H9 (cell line): ENCODE results near the gene SPRED1. TPM values are rescaled to one million over a fixed set of nuclear protein-coding genes. Genes with fewer than 3 reads are reported as not detected.

ENCODE experiments used
- DNase-seq: peaks from one replicate; pipeline ENCODE4 v3.0.0-alpha.2; 2017
- H2AFZ ChIP-seq: one replicate; pipeline ENCODE4 v1.6.1; 2013; ENCODE audit warnings: mild to moderate bottlenecking, low read length, control low read depth, moderate library complexity
- H2AK5ac ChIP-seq: 2 replicates; pipeline ENCODE4 v1.6.1; 2013; ENCODE audit warnings: low read length, control low read depth, mixed read lengths; ENCODE audit not compliant: insufficient read length
- H2BK120ac ChIP-seq: one replicate; pipeline ENCODE4 v1.6.1; 2013; ENCODE audit warnings: low read depth, mild to moderate bottlenecking, low read length, control low read depth, inconsistent platforms; ENCODE audit not compliant: poor library complexity, severe bottlenecking
- H2BK12ac ChIP-seq: 2 replicates; pipeline ENCODE4 v1.6.1; 2013; ENCODE audit warnings: low read length, control low read depth, mixed read lengths, low read depth; ENCODE audit not compliant: insufficient read length
- H2BK15ac ChIP-seq: 2 replicates; pipeline ENCODE4 v1.6.1; 2013; ENCODE audit warnings: low read depth, low read length, control low read depth
- H2BK20ac ChIP-seq: one replicate; pipeline ENCODE4 v1.6.1; 2013; ENCODE audit warnings: low read depth, mild to moderate bottlenecking, low read length, control low read depth, inconsistent platforms; ENCODE audit not compliant: poor library complexity, severe bottlenecking
- H2BK5ac ChIP-seq: 2 replicates; pipeline ENCODE4 v1.6.1; 2013; ENCODE audit warnings: low read length, control low read depth, mixed read lengths; ENCODE audit not compliant: insufficient read length
- H3K14ac ChIP-seq: 2 replicates; pipeline ENCODE4 v1.6.1; 2013; ENCODE audit warnings: low read length, control low read depth; ENCODE audit not compliant: insufficient read depth
- H3K18ac ChIP-seq: 2 replicates; pipeline ENCODE4 v1.6.1; 2013; ENCODE audit warnings: low read depth, mild to moderate bottlenecking, mixed read lengths, low read length, control low read depth; ENCODE audit not compliant: insufficient read length
- H3K23ac ChIP-seq: 2 replicates; pipeline ENCODE4 v1.6.1; 2013; ENCODE audit warnings: low read length, control low read depth, mixed read lengths, low read depth; ENCODE audit not compliant: insufficient read length
- H3K23me2 ChIP-seq: 2 replicates; pipeline ENCODE4 v1.6.1; 2013; ENCODE audit warnings: low read depth, mild to moderate bottlenecking, mixed read lengths, low read length, control low read depth; ENCODE audit not compliant: insufficient read length, poor library complexity, severe bottlenecking
- H3K27ac ChIP-seq: 2 replicates; pipeline ENCODE4 v1.5.1; 2013; ENCODE audit warnings: low read length, control low read depth, mixed read lengths, low read depth; ENCODE audit not compliant: insufficient read length
- H3K27me3 ChIP-seq: 2 replicates; pipeline ENCODE4 v1.6.1; 2013; ENCODE audit warnings: low read length, control low read depth, inconsistent platforms; ENCODE audit not compliant: insufficient read depth
- H3K4ac ChIP-seq: 2 replicates; pipeline ENCODE4 v1.6.1; 2013; ENCODE audit warnings: low read depth, mild to moderate bottlenecking, control low read depth, inconsistent platforms, low read length, moderate library complexity
- H3K4me1 ChIP-seq: 2 replicates; pipeline ENCODE4 v1.6.1; 2013; ENCODE audit warnings: low read length, control low read depth, inconsistent platforms; ENCODE audit not compliant: insufficient read depth
- H3K4me2 ChIP-seq: 2 replicates; pipeline ENCODE4 v1.6.1; 2013; ENCODE audit warnings: low read length, control low read depth, mixed read lengths; ENCODE audit not compliant: insufficient read length, insufficient read depth
- H3K56ac ChIP-seq: 2 replicates; pipeline ENCODE4 v1.6.1; 2013; ENCODE audit warnings: low read depth, mild to moderate bottlenecking, mixed read lengths, low read length, control low read depth; ENCODE audit not compliant: insufficient read length
- H3K79me1 ChIP-seq: 2 replicates; pipeline ENCODE4 v1.6.1; 2013; ENCODE audit warnings: low read depth, mild to moderate bottlenecking, moderate library complexity, low read length, control low read depth, inconsistent platforms; ENCODE audit not compliant: insufficient read depth, poor library complexity, severe bottlenecking
- H3K79me2 ChIP-seq: 2 replicates; pipeline ENCODE4 v1.6.1; 2013; ENCODE audit warnings: low read length, control low read depth, inconsistent platforms; ENCODE audit not compliant: insufficient read depth
- H3K9ac ChIP-seq: 2 replicates; pipeline ENCODE4 v1.6.1; 2013; ENCODE audit warnings: low read length, control low read depth, mixed read lengths; ENCODE audit not compliant: insufficient read length; ENCODE audit errors: extremely low read depth
- H3K9me3 ChIP-seq: one replicate; pipeline ENCODE4 v1.6.1; 2013; ENCODE audit warnings: low read depth, low read length, inconsistent platforms; ENCODE audit not compliant: control insufficient read depth
- H3T11ph ChIP-seq: one replicate; pipeline ENCODE4 v1.6.1; 2013; ENCODE audit warnings: mild to moderate bottlenecking, low read length, control low read depth, inconsistent platforms
- H4K20me1 ChIP-seq: one replicate; pipeline ENCODE4 v1.6.1; 2013; ENCODE audit not compliant: control insufficient read depth, insufficient read length, insufficient read depth
- H4K5ac ChIP-seq: 2 replicates; pipeline ENCODE4 v1.6.1; 2013; ENCODE audit warnings: low read depth, mild to moderate bottlenecking, mixed read lengths, low read length, control low read depth; ENCODE audit not compliant: insufficient read length
- H4K8ac ChIP-seq: replicated peaks from 2 replicates; pipeline ENCODE4 v1.6.1; 2013; ENCODE audit warnings: low read length, control low read depth, mixed read lengths, low read depth; ENCODE audit not compliant: insufficient read length
- H4K91ac ChIP-seq: 2 replicates; pipeline ENCODE4 v1.6.1; 2013; ENCODE audit warnings: low read depth, mild to moderate bottlenecking, moderate library complexity, mixed read lengths, low read length, control low read depth; ENCODE audit not compliant: insufficient read length
- H3K27ac Mint-ChIP-seq, 3 experiments: 2 replicates in 2 of 3; 3 replicates in 1 of 3; pipeline ENCODE4 v1.8.0; 2020 to 2021; ENCODE audit warnings: mixed read lengths in 3 of 3, mild to moderate bottlenecking in 1 of 3, moderate library complexity in 1 of 3
- H3K27me3 Mint-ChIP-seq: 2 replicates; pipeline ENCODE4 v1.8.0; 2021; ENCODE audit warnings: low read depth, mild to moderate bottlenecking, moderate library complexity, mixed read lengths
- H3K36me3 Mint-ChIP-seq, 3 experiments: 2 replicates in 2 of 3; 3 replicates in 1 of 3; pipeline ENCODE4 v1.8.0; 2020 to 2021; ENCODE audit warnings: low read depth in 3 of 3, mixed read lengths in 3 of 3; ENCODE audit not compliant: insufficient read depth in 1 of 3
- H3K4me1 Mint-ChIP-seq, 2 experiments: 2 replicates each; pipeline ENCODE4 v1.8.0; 2020; ENCODE audit warnings: mixed read lengths in 2 of 2
- H3K4me3 Mint-ChIP-seq, 2 experiments: 2 replicates in 1 of 2; 3 replicates in 1 of 2; pipeline ENCODE4 v1.8.0; 2020 to 2021; ENCODE audit warnings: mild to moderate bottlenecking in 2 of 2, mixed read lengths in 2 of 2, moderate library complexity in 1 of 2
- H3K9me3 Mint-ChIP-seq, 2 experiments: 2 replicates in 1 of 2; 3 replicates in 1 of 2; pipeline ENCODE4 v1.8.0; 2020; ENCODE audit warnings: mild to moderate bottlenecking in 2 of 2, mixed read lengths in 2 of 2, moderate library complexity in 1 of 2
- CTCF ChIP-seq: fragments of 200-600 bp; sonication (generic); conservative IDR thresholded peaks from 3 replicates; pipeline ENCODE4 v1.8.0; 2021; ENCODE audit warnings: antibody characterized with exemption, mild to moderate bottlenecking
- WGBS: extraction: QIAGEN DNeasy Blood & Tissue Kit; methylation state at CpG from one replicate; pipeline ENCODE4 v1.1.7; 2013; ENCODE audit warnings: missing lambda C conversion rate, low lambda C conversion rate, mixed read lengths; ENCODE audit not compliant: insufficient read length; ENCODE audit errors: extremely low coverage; 5-methylcytosine and 5-hydroxymethylcytosine counted together
- total RNA-seq: library from RNA; stranded (reverse); gene quantifications from 2 replicates; pipeline ENCODE4 v1.2.1, GENCODE V29; 2021

Gene SPRED1
- total RNA-seq, 1 experiment from 2014 or later: 41.0 TPM

GRCh38 chr15:38228618-38229017 is 24.0 kb upstream of the SPRED1 start:
- H4K8ac ChIP-seq: no peak overlapping the region
- no peak overlapping the region for H2BK5ac ChIP-seq
- no peak overlapping the region for H2BK120ac ChIP-seq
- H3K4ac ChIP-seq: no peak overlapping the region
- H3K18ac ChIP-seq: no peak overlapping the region
- peaks cover 4 to 7% of the 10 kb centered on the region in 2 experiments; a peak in 3 of 4 replicates for H3K4me1 Mint-ChIP-seq
- no peak overlapping the region for H4K91ac ChIP-seq
- H4K20me1 ChIP-seq: no peaks in the 10 kb centered on the region
- H2BK12ac ChIP-seq: no peak overlapping the region
- H3K36me3 Mint-ChIP-seq: no peaks in the 10 kb centered on the region
- no peak overlapping the region for H4K5ac ChIP-seq
- H3K27me3 Mint-ChIP-seq: no peaks in the 10 kb centered on the region
- no peak overlapping the region for H2AFZ ChIP-seq
- no peak overlapping the region for H3K14ac ChIP-seq
- H3K4me2 ChIP-seq: no peak overlapping the region
- H3K9ac ChIP-seq: no peak overlapping the region
- no peak overlapping the region for H3K56ac ChIP-seq
- H3K79me2 ChIP-seq: no peaks in the 10 kb centered on the region
- H3K27ac ChIP-seq: no peak overlapping the region
- no peaks in the 10 kb centered on the region for H3K27me3 ChIP-seq
- H3T11ph ChIP-seq: no peak overlapping the region
- H3K4me3 Mint-ChIP-seq: no peak overlapping the region
- no peak for TF ChIP-seq CTCF
- H2AK5ac ChIP-seq: no peak overlapping the region
- H3K4me1 ChIP-seq: no peaks in the 10 kb centered on the region
- H3K9me3 Mint-ChIP-seq: no peaks in the 10 kb centered on the region
- H2BK15ac ChIP-seq: no peak overlapping the region
- no peak overlapping the region for H3K27ac Mint-ChIP-seq
- H3K9me3 ChIP-seq: no peaks in the 10 kb centered on the region
- H3K23me2 ChIP-seq: no peaks in the 10 kb centered on the region
- WGBS: no CpG with 5 or more reads among the region's 1 CpG
- no peak for DNase-seq
- H3K23ac ChIP-seq: no peak overlapping the region
- no peak overlapping the region for H2BK20ac ChIP-seq
- H3K79me1 ChIP-seq: no peaks in the 10 kb centered on the region
